Spleen (tissue), 7 donors: ENCODE data around the gene EML6.

Experiments used
- POLR2A ChIP-seq, 3 donors: fragments of 450-650 bp; IDR thresholded peaks; one replicate each; pipeline ENCODE4 v1.5.1; 2017; ENCODE audit warnings: antibody characterized with exemption in 3 of 3, mild to moderate bottlenecking in 1 of 3
- POLR2AphosphoS5 ChIP-seq, 3 donors: sonication (generic); formaldehyde crosslinking; IDR thresholded peaks; one replicate each; pipeline ENCODE4 v1.5.1; 2017; ENCODE audit warnings: antibody characterized with exemption in 3 of 3
- TF ChIP-seq, protein P1 (sequence below), 11 experiments: fragments of 200-600 bp in 7 of 11; fragments of 450-650 bp in 4 of 11; sonication (generic) in 4 of 11; IDR thresholded peaks in 8 of 11; conservative IDR thresholded peaks in 3 of 11; 1 replicate in 7 of 11; 2 replicates in 4 of 11; pipeline versions ENCODE4 v1.4.0 to v1.8.0; 2016 to 2021; ENCODE audit warnings: antibody characterized with exemption in 11 of 11, inconsistent platforms in 4 of 11, mild to moderate bottlenecking in 1 of 11
- donor health status: DM: no; HTN: no; CAD: no; lungs with moderate emphysema.
- donor health status: DM: no; HTN: no; CAD: no.
- donor health status: DM: no; HTN: no; CAD: no.

GRCh38 chr2:54818226-54818625 is 94.8 kb downstream of the EML6 start:
- TF ChIP-seq, protein P1, sequence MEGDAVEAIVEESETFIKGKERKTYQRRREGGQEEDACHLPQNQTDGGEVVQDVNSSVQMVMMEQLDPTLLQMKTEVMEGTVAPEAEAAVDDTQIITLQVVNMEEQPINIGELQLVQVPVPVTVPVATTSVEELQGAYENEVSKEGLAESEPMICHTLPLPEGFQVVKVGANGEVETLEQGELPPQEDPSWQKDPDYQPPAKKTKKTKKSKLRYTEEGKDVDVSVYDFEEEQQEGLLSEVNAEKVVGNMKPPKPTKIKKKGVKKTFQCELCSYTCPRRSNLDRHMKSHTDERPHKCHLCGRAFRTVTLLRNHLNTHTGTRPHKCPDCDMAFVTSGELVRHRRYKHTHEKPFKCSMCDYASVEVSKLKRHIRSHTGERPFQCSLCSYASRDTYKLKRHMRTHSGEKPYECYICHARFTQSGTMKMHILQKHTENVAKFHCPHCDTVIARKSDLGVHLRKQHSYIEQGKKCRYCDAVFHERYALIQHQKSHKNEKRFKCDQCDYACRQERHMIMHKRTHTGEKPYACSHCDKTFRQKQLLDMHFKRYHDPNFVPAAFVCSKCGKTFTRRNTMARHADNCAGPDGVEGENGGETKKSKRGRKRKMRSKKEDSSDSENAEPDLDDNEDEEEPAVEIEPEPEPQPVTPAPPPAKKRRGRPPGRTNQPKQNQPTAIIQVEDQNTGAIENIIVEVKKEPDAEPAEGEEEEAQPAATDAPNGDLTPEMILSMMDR (IDR thresholded peaks at IDR 0.05 in 8 of 11, conservative IDR thresholded peaks at IDR 0.05 in 3 of 11) = no peak
- TF ChIP-seq POLR2AphosphoS5 (IDR thresholded peaks at IDR 0.05) (no peak), POLR2A (IDR thresholded peaks at IDR 0.05) (no peak)
